Activated CD4-positive, alpha-beta T cell treated with anti-CD3 and anti-CD28 coated beads, Interleukin-2, amount 50 U/mL, for 1 hour (primary cell): Measurements from ENCODE around the gene HRNR.
"Not testable (repeated sequence)": the region's sequence is repeated elsewhere in the genome, so short reads cannot be mapped to it uniquely, and the experiment has no call there.

Experiments used
- DNase-seq: peaks from one replicate; pipeline ENCODE4 v3.0.0-alpha.2; 2020

The HRNR gene

GRCh38 chr1:152224093-152224492 is at the start of gene HRNR:
Gene HRNR, minus strand, starts transcription at chr1:152224193. Its CDS starts 940 bp downstream, at chr1:152223253.
- DNase-seq: no peak

- not testable (repeated sequence) for DNase-seq
These were observed 32.4 kb upstream of the HRNR start for GRCh38 chr1:152256394-152256793.

GRCh38 chr1:152252157-152252556 is 28.2 kb upstream of the HRNR start:
- no peak for DNase-seq

- no peak for DNase-seq
These were observed 27.4 kb upstream of the HRNR start for GRCh38 chr1:152251391-152251790.

GRCh38 chr1:152247316-152247715 is 23.3 kb upstream of the HRNR start:
- no peak for DNase-seq

GRCh38 chr1:152244576-152245273 is 20.7 kb upstream of the HRNR start:
- no peak for DNase-seq

- no peak for DNase-seq
These were observed 13.1 kb upstream of the HRNR start for GRCh38 chr1:152237093-152237492.

GRCh38 chr1:152228831-152229230 is 4.8 kb upstream of the HRNR start:
- DNase-seq: no peak

GRCh38 chr1:152227310-152227928 is 3.4 kb upstream of the HRNR start:
- DNase-seq: no peak

GRCh38 chr1:152225678-152226077 is 1.7 kb upstream of the HRNR start:
- no peak for DNase-seq

GRCh38 chr1:152220166-152221163 is 3.5 kb downstream of the HRNR start:
- no peak for DNase-seq

GRCh38 chr1:152219438-152219837 is 4.6 kb downstream of the HRNR start:
- not testable (repeated sequence) for DNase-seq

GRCh38 chr1:152218762-152219436 is 5.1 kb downstream of the HRNR start:
- DNase-seq: no peak

- not testable (repeated sequence) for DNase-seq
These were observed 8.4 kb downstream of the HRNR start for GRCh38 chr1:152215604-152216003.

- not testable (repeated sequence) for DNase-seq
These were observed 9.1 kb downstream of the HRNR start for GRCh38 chr1:152214911-152215310.

GRCh38 chr1:152198982-152199381 is 25.0 kb downstream of the HRNR start:
- no peak for DNase-seq

- DNase-seq: no peak
These were observed 26.5 kb downstream of the HRNR start for GRCh38 chr1:152197361-152197941.

- no peak for DNase-seq
These were observed 32.3 kb downstream of the HRNR start for GRCh38 chr1:152191711-152192110.

- DNase-seq: no peak
These were observed 32.7 kb downstream of the HRNR start for GRCh38 chr1:152191260-152191659.

- DNase-seq: no peak
These were observed 33.4 kb downstream of the HRNR start for GRCh38 chr1:152190589-152190988.

GRCh38 chr1:152189657-152190442 is 34.1 kb downstream of the HRNR start:
- DNase-seq: peak; percentile 70
